ENCODE data around the gene GUCA2B. TPM values are rescaled to one million over a fixed set of nuclear protein-coding genes. Genes with fewer than 3 reads are reported as not detected.

Gene GUCA2B
- total RNA-seq, 2 donors from 2014 or later: not detected

DNA sequence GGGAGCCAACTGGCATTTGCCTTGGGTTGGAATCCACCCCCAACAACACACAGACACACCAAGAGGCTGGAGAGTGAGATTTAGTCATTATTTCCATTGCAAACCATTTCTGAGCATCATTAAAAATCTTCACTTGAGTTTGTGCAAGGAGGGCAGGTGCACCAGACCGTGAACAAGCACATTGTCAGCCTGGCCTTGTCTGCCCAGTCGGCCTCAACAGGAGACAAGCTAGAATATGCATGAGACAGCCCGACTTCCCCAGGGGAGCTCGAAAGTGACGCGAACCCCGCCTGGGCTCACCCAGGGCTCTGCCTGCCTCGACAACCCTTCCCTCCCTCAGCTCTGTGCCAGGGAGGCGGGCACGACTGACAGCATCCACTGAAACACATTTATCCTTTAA, 15.4 kb upstream of the GUCA2B start:
- no peaks in the 10 kb centered on the region for H3K4me1 ChIP-seq
- no peak overlapping the region for H3K27ac ChIP-seq
- TF ChIP-seq CTCF (IDR thresholded peaks at IDR 0.05): no peak
- H3K9me3 ChIP-seq: no peaks in the 10 kb centered on the region
- no peaks in the 10 kb centered on the region for H3K36me3 ChIP-seq
- peak; percentile 51 for DNase-seq (ENCODE audit: low spot score)
- no peak overlapping the region for H3K4me3 ChIP-seq
- no peaks in the 10 kb centered on the region for H3K27me3 ChIP-seq

- Histone ChIP-seq H3K27me3 (no peaks in the 10 kb centered on the region), H3K36me3 (no peaks in the 10 kb centered on the region), H3K4me3 (no peak overlapping the region), H3K27ac (no peak overlapping the region), H3K4me1 (no peaks in the 10 kb centered on the region), H3K9me3 (no peaks in the 10 kb centered on the region)
- no peak for TF ChIP-seq CTCF (IDR thresholded peaks at IDR 0.05)
- DNase-seq (ENCODE audit: low spot score): peak; percentile 46
Observed at GRCh38 chr1:42138586-42138985, 14.6 kb upstream of the GUCA2B start.

GRCh38 chr1:42139444-42139843, 13.8 kb upstream of the GUCA2B start:
- no peak for TF ChIP-seq CTCF (IDR thresholded peaks at IDR 0.05)
- Histone ChIP-seq H3K27ac (no peak overlapping the region), H3K4me3 (no peak overlapping the region), H3K36me3 (no peaks in the 10 kb centered on the region), H3K27me3 (no peaks in the 10 kb centered on the region), H3K9me3 (no peaks in the 10 kb centered on the region), H3K4me1 (no peaks in the 10 kb centered on the region)
- DNase-seq (ENCODE audit: low spot score): no peak

DNA sequence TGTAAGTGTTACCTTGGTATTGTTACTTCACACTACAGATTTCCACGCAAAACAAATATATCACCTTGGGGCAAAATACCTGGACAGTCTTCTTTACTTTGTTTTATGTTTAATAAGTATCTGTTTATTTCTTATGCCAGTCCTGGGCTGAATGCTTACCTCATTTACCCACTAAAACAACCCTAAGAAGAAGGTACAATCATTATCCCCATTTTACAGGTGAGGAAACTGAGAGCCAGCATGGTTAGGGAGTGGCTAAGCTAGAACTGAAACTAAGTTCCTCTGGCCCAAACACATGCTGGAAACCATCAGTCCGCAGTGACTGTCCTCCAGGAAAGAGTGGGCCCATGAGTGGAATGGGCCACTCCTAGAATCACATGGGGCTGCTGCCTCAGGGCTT, 13.0 kb upstream of the GUCA2B start:
- Histone ChIP-seq H3K9me3 (no peaks in the 10 kb centered on the region), H3K36me3 (no peaks in the 10 kb centered on the region), H3K27me3 (no peaks in the 10 kb centered on the region), H3K4me1 (no peaks in the 10 kb centered on the region), H3K4me3 (no peak overlapping the region), H3K27ac (no peak overlapping the region)
- TF ChIP-seq CTCF (IDR thresholded peaks at IDR 0.05): no peak
- no peak for DNase-seq (ENCODE audit: low spot score)

DNA sequence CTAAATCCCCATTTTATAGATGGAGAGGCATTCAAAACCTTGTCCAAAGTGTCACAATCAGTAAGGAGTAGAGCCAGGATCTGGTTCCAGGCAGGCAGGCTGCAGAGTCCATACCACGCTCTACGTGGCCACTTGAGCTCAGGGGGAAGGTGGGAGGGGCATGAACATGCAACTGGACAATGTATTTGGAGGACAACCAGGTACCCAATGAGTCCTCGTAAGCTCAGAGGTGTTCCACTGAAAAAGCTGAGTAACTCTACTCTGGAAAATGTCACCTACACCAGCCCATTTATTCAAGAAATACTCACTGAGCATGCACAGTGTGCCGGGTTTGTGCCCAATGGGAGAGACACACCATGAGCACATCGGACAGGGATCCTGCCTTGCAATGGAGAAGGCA, 11.2 kb upstream of the GUCA2B start:
- DNase-seq (ENCODE audit: low spot score): peak; percentile 42
- no peaks in the 10 kb centered on the region for H3K27me3 ChIP-seq
- no peak for TF ChIP-seq CTCF (IDR thresholded peaks at IDR 0.05)

DNA sequence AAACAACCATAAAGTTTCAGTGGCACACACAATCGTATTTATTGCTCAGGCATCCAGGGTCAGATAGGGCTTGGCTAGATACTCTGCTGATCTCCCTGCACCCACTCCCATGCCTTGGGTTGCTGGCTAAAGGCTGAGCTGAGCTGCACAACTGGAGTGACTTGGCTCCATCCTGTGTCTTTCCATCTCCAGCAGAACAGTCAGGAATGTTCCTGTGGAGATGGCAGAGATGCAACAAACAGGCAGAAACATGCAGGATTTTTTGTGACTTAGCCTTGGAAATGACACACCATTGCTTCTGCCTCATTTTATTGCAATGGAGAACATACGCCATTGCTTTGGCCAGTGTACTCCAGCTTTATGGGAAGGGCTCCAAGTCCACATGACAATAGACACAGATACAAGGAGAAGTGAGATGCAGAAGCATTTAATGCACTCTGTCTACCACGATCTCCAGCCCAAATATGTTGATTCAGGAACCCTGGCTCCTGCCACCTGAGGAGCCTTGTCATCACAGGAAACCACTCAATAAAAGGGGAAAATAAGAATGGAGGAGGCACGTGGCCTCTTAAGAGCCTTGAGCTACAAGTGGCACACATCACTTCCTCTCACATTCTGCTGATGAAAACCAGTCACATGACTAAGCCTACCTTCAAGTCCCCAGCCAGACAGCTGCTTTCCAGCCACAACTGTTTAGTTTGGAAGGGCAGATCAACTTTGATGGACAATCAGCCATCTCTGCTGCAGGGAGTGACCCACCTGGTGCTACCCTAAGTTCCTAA, 10.1 kb upstream of the GUCA2B start:
- H3K27me3 ChIP-seq: no peaks in the 10 kb centered on the region
- TF ChIP-seq CTCF (IDR thresholded peaks at IDR 0.05): no peak

More for the DNA sequence above, 11.2 kb upstream of the GUCA2B start:
- H3K4me1 ChIP-seq: peaks cover 0 to 6% of the 10 kb centered on the region in 2 donors
- H3K9me3 ChIP-seq: no peaks in the 10 kb centered on the region
- H3K27ac ChIP-seq: no peak overlapping the region
- no peak overlapping the region for H3K4me3 ChIP-seq
- H3K36me3 ChIP-seq: no peaks in the 10 kb centered on the region

More for the DNA sequence above, 10.1 kb upstream of the GUCA2B start:
- H3K4me3 ChIP-seq: no peak overlapping the region
- no peaks in the 10 kb centered on the region for H3K36me3 ChIP-seq
- H3K9me3 ChIP-seq: no peaks in the 10 kb centered on the region
- peak; percentile 49 for DNase-seq (ENCODE audit: low spot score)
- H3K4me1 ChIP-seq: peaks cover 0 to 7% of the 10 kb centered on the region in 2 donors
- H3K27ac ChIP-seq: no peak overlapping the region

Data from right atrium auricular region (tissue), 2 donors.